GM23338 (cell line): ENCODE measurements around the gene CADPS. TPM values are rescaled to one million over a fixed set of nuclear protein-coding genes. Genes with fewer than 3 reads are reported as not detected.

ENCODE experiments used
- ATAC-seq: fragments of 200-7000 bp; cut with Tn5 transposase; 3 replicates; pipeline ENCODE4 v1.9.1; 2020
- DNase-seq: peaks from one replicate; pipeline ENCODE4 v3.0.0-alpha.2; 2015; ENCODE audit warnings: low spot score
- H2AFZ ChIP-seq: fragments of 200-600 bp; sonication (generic); 2 replicates; pipeline ENCODE4 v1.8.0; 2016; ENCODE audit warnings: antibody characterized with exemption, mild to moderate bottlenecking, moderate library complexity
- H3F3A ChIP-seq: fragments of 200-600 bp; sonication (generic); replicated peaks from 2 replicates; pipeline ENCODE4 v1.8.0; 2017; ENCODE audit warnings: antibody characterized with exemption, mixed run types, low read depth
- H3K27ac ChIP-seq: fragments of 200-600 bp; sonication (generic); 2 replicates; pipeline ENCODE4 v1.6.1; 2016; ENCODE audit warnings: low read depth
- H3K27me3 ChIP-seq: fragments of 200-600 bp; sonication (generic); 2 replicates; pipeline ENCODE4 v1.8.0; 2016; ENCODE audit warnings: mild to moderate bottlenecking, mixed run types, moderate library complexity; ENCODE audit not compliant: insufficient read depth
- H3K36me3 ChIP-seq: fragments of 200-600 bp; sonication (generic); 2 replicates; pipeline ENCODE4 v1.8.0; 2016; ENCODE audit warnings: mild to moderate bottlenecking; ENCODE audit not compliant: insufficient read depth
- H3K4me1 ChIP-seq: fragments of 200-600 bp; sonication (generic); 2 replicates; pipeline ENCODE4 v1.8.0; 2016; ENCODE audit warnings: mild to moderate bottlenecking, moderate library complexity; ENCODE audit not compliant: insufficient read depth
- H3K4me2 ChIP-seq: fragments of 200-600 bp; sonication (generic); 2 replicates; pipeline ENCODE4 v1.7.1; 2017; ENCODE audit warnings: mixed run types
- H3K4me3 ChIP-seq: fragments of 200-600 bp; sonication (generic); 2 replicates; pipeline ENCODE4 v1.6.1; 2016; ENCODE audit warnings: mixed run types
- H3K79me2 ChIP-seq: fragments of 200-600 bp; sonication (generic); replicated peaks from 2 replicates; pipeline ENCODE4 v1.8.0; 2017; ENCODE audit warnings: mild to moderate bottlenecking; ENCODE audit not compliant: insufficient read depth
- H3K9me2 ChIP-seq: fragments of 200-600 bp; sonication (generic); 2 replicates; pipeline ENCODE4 v1.8.0; 2017; ENCODE audit not compliant: insufficient read depth
- H4K20me1 ChIP-seq: fragments of 200-600 bp; sonication (generic); replicated peaks from 2 replicates; pipeline ENCODE4 v1.8.0; 2017; ENCODE audit warnings: mild to moderate bottlenecking; ENCODE audit not compliant: insufficient read depth
- H3K27ac Mint-ChIP-seq: 2 replicates; pipeline ENCODE4 v1.8.0; 2020; ENCODE audit warnings: inconsistent platforms, mild to moderate bottlenecking, moderate library complexity, mixed read lengths
- H3K27me3 Mint-ChIP-seq: 3 replicates; pipeline ENCODE4 v1.8.0; 2022; ENCODE audit warnings: low read depth, mild to moderate bottlenecking, moderate library complexity, mixed read lengths, inconsistent platforms; ENCODE audit not compliant: insufficient read depth, poor library complexity
- H3K36me3 Mint-ChIP-seq: 3 replicates; pipeline ENCODE4 v1.8.0; 2021; ENCODE audit warnings: low read depth, mild to moderate bottlenecking, inconsistent platforms, moderate library complexity, mixed read lengths
- H3K4me1 Mint-ChIP-seq: 3 replicates; pipeline ENCODE4 v1.8.0; 2020; ENCODE audit warnings: mild to moderate bottlenecking, inconsistent platforms, mixed read lengths
- H3K4me3 Mint-ChIP-seq: 3 replicates; pipeline ENCODE4 v1.8.0; 2021; ENCODE audit warnings: moderate library complexity, mild to moderate bottlenecking, inconsistent platforms, mixed read lengths
- H3K9me3 Mint-ChIP-seq: 3 replicates; pipeline ENCODE4 v1.8.0; 2020; ENCODE audit warnings: moderate library complexity, mild to moderate bottlenecking, inconsistent platforms, mixed read lengths
- CREB1 ChIP-seq: fragments of 250-450 bp; sonication (Bioruptor Pico); IDR thresholded peaks from 2 replicates; pipeline ENCODE4 v1.5.0; 2020; ENCODE audit warnings: low read depth, mild to moderate bottlenecking, moderate library complexity
- EZH2 ChIP-seq: fragments of 200-600 bp; sonication (generic); IDR thresholded peaks from one replicate; pipeline ENCODE4 v1.8.0; 2017; ENCODE audit warnings: antibody characterized with exemption, mild to moderate bottlenecking, low read depth; ENCODE audit not compliant: unreplicated experiment
- EZH2phosphoT487 ChIP-seq: fragments of 200-600 bp; sonication (generic); IDR thresholded peaks from one replicate; pipeline ENCODE4 v1.8.1; 2018; ENCODE audit warnings: antibody characterized with exemption; ENCODE audit not compliant: unreplicated experiment
- JUNB ChIP-seq: IDR thresholded peaks from one replicate; pipeline ENCODE4 v1.6.1; 2016; ENCODE audit warnings: antibody characterized with exemption; ENCODE audit not compliant: unreplicated experiment
- NANOG ChIP-seq: IDR thresholded peaks from 2 replicates; pipeline ENCODE4 v1.6.1; 2016; ENCODE audit warnings: antibody characterized with exemption, borderline replicate concordance
- POLR2AphosphoS5 ChIP-seq: IDR thresholded peaks from 2 replicates; pipeline ENCODE4 v1.6.1; 2016; ENCODE audit warnings: antibody characterized with exemption, low read depth
- STAT1 ChIP-seq: IDR thresholded peaks from one replicate; pipeline ENCODE4 v1.6.1; 2016; ENCODE audit warnings: antibody characterized with exemption; ENCODE audit not compliant: unreplicated experiment
- ZNF331 ChIP-seq: fragments of 250-450 bp; sonication (Bioruptor Pico); IDR thresholded peaks from 2 replicates; pipeline ENCODE4 v1.5.0; 2020; ENCODE audit warnings: low read depth, mild to moderate bottlenecking, moderate library complexity
- polyA plus RNA-seq: library from polyadenylated mRNA; unstranded; fragments of >200 nt; fragmentation: Nextera tagmentation; extraction: Ambion mirVana; gene quantifications from 2 replicates; pipeline ENCODE4 v1.2.1, GENCODE V29; 2016
- total RNA-seq: library from RNA; depleted of rRNA; stranded (reverse); fragments of >200 nt; shearing (Covaris generic); gene quantifications from 2 replicates; pipeline ENCODE4 v1.2.3, GENCODE V29; 2014
- TF ChIP-seq, protein P1 (sequence below): fragments of 250-450 bp; sonication (Bioruptor Pico); IDR thresholded peaks from 2 replicates; pipeline ENCODE4 v1.5.0; 2020; ENCODE audit warnings: mild to moderate bottlenecking, moderate library complexity

CADPS gene
- total and polyA plus RNA-seq, 2 experiments from 2014 or later: 14.7 to 22.0 TPM

DNA sequence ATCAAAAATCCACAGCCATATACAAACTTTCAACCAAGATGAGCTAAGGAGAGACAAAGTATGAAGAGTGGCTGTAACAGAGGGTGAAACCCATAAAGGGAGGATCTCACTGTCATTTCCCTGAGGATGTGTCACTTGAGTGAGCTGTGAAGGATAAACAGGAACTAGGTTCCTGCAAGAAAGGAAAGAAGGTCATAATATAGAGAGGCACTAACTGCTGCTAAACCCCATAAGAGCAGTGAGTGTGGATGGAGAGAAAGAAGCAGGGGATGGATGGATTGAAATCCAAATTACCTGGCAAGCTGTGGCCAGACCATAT lies 45.2 kb upstream of the CADPS start (continued):
- TF ChIP-seq, protein P1, sequence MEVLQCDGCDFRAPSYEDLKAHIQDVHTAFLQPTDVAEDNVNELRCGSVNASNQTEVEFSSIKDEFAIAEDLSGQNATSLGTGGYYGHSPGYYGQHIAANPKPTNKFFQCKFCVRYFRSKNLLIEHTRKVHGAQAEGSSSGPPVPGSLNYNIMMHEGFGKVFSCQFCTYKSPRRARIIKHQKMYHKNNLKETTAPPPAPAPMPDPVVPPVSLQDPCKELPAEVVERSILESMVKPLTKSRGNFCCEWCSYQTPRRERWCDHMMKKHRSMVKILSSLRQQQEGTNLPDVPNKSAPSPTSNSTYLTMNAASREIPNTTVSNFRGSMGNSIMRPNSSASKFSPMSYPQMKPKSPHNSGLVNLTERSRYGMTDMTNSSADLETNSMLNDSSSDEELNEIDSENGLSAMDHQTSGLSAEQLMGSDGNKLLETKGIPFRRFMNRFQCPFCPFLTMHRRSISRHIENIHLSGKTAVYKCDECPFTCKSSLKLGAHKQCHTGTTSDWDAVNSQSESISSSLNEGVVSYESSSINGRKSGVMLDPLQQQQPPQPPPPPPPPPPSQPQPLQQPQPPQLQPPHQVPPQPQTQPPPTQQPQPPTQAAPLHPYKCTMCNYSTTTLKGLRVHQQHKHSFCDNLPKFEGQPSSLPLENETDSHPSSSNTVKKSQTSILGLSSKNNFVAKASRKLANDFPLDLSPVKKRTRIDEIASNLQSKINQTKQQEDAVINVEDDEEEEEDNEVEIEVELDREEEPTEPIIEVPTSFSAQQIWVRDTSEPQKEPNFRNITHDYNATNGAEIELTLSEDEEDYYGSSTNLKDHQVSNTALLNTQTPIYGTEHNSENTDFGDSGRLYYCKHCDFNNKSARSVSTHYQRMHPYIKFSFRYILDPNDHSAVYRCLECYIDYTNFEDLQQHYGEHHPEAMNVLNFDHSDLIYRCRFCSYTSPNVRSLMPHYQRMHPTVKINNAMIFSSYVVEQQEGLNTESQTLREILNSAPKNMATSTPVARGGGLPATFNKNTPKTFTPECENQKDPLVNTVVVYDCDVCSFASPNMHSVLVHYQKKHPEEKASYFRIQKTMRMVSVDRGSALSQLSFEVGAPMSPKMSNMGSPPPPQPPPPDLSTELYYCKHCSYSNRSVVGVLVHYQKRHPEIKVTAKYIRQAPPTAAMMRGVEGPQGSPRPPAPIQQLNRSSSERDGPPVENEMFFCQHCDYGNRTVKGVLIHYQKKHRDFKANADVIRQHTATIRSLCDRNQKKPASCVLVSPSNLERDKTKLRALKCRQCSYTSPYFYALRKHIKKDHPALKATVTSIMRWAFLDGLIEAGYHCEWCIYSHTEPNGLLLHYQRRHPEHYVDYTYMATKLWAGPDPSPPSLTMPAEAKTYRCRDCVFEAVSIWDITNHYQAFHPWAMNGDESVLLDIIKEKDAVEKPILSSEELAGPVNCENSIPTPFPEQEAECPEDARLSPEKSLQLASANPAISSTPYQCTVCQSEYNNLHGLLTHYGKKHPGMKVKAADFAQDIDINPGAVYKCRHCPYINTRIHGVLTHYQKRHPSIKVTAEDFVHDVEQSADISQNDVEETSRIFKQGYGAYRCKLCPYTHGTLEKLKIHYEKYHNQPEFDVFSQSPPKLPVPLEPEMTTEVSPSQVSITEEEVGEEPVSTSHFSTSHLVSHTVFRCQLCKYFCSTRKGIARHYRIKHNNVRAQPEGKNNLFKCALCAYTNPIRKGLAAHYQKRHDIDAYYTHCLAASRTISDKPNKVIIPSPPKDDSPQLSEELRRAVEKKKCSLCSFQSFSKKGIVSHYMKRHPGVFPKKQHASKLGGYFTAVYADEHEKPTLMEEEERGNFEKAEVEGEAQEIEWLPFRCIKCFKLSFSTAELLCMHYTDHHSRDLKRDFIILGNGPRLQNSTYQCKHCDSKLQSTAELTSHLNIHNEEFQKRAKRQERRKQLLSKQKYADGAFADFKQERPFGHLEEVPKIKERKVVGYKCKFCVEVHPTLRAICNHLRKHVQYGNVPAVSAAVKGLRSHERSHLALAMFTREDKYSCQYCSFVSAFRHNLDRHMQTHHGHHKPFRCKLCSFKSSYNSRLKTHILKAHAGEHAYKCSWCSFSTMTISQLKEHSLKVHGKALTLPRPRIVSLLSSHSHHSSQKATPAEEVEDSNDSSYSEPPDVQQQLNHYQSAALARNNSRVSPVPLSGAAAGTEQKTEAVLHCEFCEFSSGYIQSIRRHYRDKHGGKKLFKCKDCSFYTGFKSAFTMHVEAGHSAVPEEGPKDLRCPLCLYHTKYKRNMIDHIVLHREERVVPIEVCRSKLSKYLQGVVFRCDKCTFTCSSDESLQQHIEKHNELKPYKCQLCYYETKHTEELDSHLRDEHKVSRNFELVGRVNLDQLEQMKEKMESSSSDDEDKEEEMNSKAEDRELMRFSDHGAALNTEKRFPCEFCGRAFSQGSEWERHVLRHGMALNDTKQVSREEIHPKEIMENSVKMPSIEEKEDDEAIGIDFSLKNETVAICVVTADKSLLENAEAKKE: no peak
- TF ChIP-seq CREB1: no peak
- no peak for TF ChIP-seq NANOG
- TF ChIP-seq ZNF331 (CRISPR knock-in tag): no peak
- TF ChIP-seq EZH2phosphoT487: no peak
- TF ChIP-seq STAT1: no peak

DNA sequence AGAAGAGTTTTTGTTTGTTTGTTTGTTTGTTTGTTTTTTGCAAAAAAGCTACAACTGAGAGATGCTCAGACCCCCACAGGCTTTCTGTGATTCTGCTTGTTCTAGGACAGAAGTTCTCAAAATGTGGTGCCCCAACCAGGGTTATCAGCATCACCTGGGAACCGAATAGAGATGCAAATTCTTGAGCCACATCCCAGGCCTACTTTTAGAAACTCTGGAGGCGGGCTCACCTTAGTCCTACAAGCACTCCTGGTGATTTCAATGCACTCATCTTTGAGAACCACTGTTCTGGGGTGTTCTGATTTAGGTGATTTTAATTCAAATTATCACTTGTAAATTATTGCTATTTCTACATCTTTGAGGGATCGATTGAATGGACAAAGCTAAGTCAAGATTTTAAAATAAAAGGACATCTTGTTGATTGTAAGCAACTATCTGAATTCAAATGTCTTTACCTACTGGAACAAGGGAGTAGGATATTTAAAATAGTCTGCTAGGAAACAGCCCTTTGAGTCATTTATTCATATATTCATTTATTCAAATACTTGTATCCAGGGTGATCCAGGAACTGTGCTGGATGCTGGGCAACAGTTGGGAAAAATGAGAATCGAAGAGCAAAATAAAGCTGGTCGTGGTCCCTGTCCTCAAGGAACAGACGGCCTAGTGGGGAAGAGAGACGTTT lies 44.7 kb upstream of the CADPS start:
- H3K27me3 Mint-ChIP-seq: peaks cover 1% of the 10 kb centered on the region
- Histone ChIP-seq H3K4me1 (peaks cover 14% of the 10 kb centered on the region), H3K9me2 (no peaks in the 10 kb centered on the region), H3K27me3 (no peaks in the 10 kb centered on the region), H3K4me3 (no peak overlapping the region), H2AFZ (no peak overlapping the region), H3K27ac (no peak overlapping the region), H3K4me2 (no peak overlapping the region), H4K20me1 (no peaks in the 10 kb centered on the region), H3F3A (no peaks in the 10 kb centered on the region), H3K79me2 (no peaks in the 10 kb centered on the region), H3K36me3 (no peaks in the 10 kb centered on the region)
- H3K36me3 Mint-ChIP-seq: no peaks in the 10 kb centered on the region
- H3K9me3 Mint-ChIP-seq: no peaks in the 10 kb centered on the region; the same call in 2 of the 3 replicates
- ATAC-seq (peak; percentile 93), DNase-seq (peak; percentile 52)
- H3K4me1 Mint-ChIP-seq: peaks cover 24% of the 10 kb centered on the region
- H3K4me3 Mint-ChIP-seq: no peak overlapping the region
- TF ChIP-seq JUNB (no peak), EZH2phosphoT487 (no peak), NANOG (no peak), EZH2 (no peak), ZNF331 (CRISPR knock-in tag) (no peak), POLR2AphosphoS5 (no peak)
- H3K27ac Mint-ChIP-seq: no peak overlapping the region
